Thymus (tissue), 11 donors: ENCODE results near the gene ASB18. TPM values are rescaled to one million over a fixed set of nuclear protein-coding genes. Genes with fewer than 3 reads are reported as not detected.

Source experiments
- DNase-seq, 9 donors: peaks; one replicate each; pipeline ENCODE4 v3.0.0-alpha.2; 2013; ENCODE audit warnings: low spot score in 9 of 9, low read depth in 6 of 9, missing footprints in 1 of 9
- H3K27ac ChIP-seq, 2 donors: one replicate each; pipeline ENCODE4 v1.5.1; 2013; ENCODE audit warnings: control low read depth in 1 of 2, low read depth in 1 of 2, low read length in 1 of 2, mild to moderate bottlenecking in 1 of 2, moderate library complexity in 1 of 2
- H3K27me3 ChIP-seq, 2 donors: one replicate each; pipeline ENCODE4 v1.5.1; 2013; ENCODE audit warnings: low read length in 1 of 2; ENCODE audit not compliant: control insufficient read depth in 2 of 2, insufficient read depth in 1 of 2
- H3K36me3 ChIP-seq, 2 donors: one replicate each; pipeline ENCODE4 v1.5.1; 2013; ENCODE audit warnings: low read length in 1 of 2, mild to moderate bottlenecking in 1 of 2, moderate library complexity in 1 of 2; ENCODE audit not compliant: control insufficient read depth in 2 of 2, insufficient read depth in 2 of 2
- H3K4me1 ChIP-seq, 2 donors: one replicate each; pipeline ENCODE4 v1.5.1; 2013; ENCODE audit warnings: low read length in 2 of 2; ENCODE audit not compliant: control insufficient read depth in 2 of 2, insufficient read depth in 2 of 2
- H3K4me3 ChIP-seq, 2 donors: one replicate each; pipeline ENCODE4 v1.5.1; 2013; ENCODE audit warnings: low read length in 2 of 2, control low read depth in 1 of 2, mild to moderate bottlenecking in 1 of 2
- H3K9me3 ChIP-seq, 2 donors: one replicate each; pipeline ENCODE4 v1.5.1; 2013; ENCODE audit warnings: low read length in 1 of 2, mild to moderate bottlenecking in 1 of 2; ENCODE audit not compliant: control insufficient read depth in 2 of 2, insufficient read depth in 1 of 2
- WGBS: extraction: QIAGEN DNeasy Blood & Tissue Kit; methylation state at CpG from one replicate; pipeline ENCODE4 v1.1.7; 2013; 5-methylcytosine and 5-hydroxymethylcytosine counted together
- polyA plus RNA-seq: library from polyadenylated mRNA; stranded (reverse); fragments of 200-250 nt; gene quantifications from one replicate; pipeline ENCODE4 v1.2.3, GENCODE V29; 2013
- total RNA-seq: library from RNA; stranded (reverse); fragments of 120-200 nt; gene quantifications from one replicate; pipeline ENCODE4 v1.2.4, GENCODE V29; 2013
- donor health status: healthy.

The ASB18 gene
- total and polyA plus RNA-seq, 2 donors, result under 0.01 TPM; not detected in 1

- DNase-seq, result no peak
- Histone ChIP-seq H3K9me3 (peaks cover 0 to 4% of the 10 kb centered on the region in 2 donors), H3K4me1 (peaks cover 0 to 5% of the 10 kb centered on the region in 2 donors), H3K27ac (no peak overlapping the region), H3K27me3 (peaks cover 87 to 94% of the 10 kb centered on the region in 2 donors), H3K4me3 (no peak overlapping the region), H3K36me3 (no peaks in the 10 kb centered on the region)
- 58% methylated on average over 21 of the region's 21 CpGs for WGBS
These were observed 87.3 kb downstream of the ASB18 start for GRCh38 chr2:236176951-236177350.

GRCh38 chr2:236176417-236176816 is 87.8 kb downstream of the ASB18 start:
- DNase-seq, result no peak
- Histone ChIP-seq H3K4me1 (peaks cover 0 to 5% of the 10 kb centered on the region in 2 donors), H3K27me3 (peaks cover 90 to 98% of the 10 kb centered on the region in 2 donors), H3K27ac (no peak overlapping the region), H3K36me3 (no peaks in the 10 kb centered on the region), H3K9me3 (peaks cover 0 to 4% of the 10 kb centered on the region in 2 donors), H3K4me3 (no peak overlapping the region)
- 6% methylated on average over 7 of the region's 7 CpGs for WGBS

GRCh38 chr2:236175548-236176150 is 88.6 kb downstream of the ASB18 start:
- Histone ChIP-seq H3K27me3 (peaks cover 92 to 100% of the 10 kb centered on the region in 2 donors), H3K9me3 (peaks cover 0 to 4% of the 10 kb centered on the region in 2 donors), H3K4me1 (peaks cover 0 to 5% of the 10 kb centered on the region in 2 donors), H3K36me3 (no peaks in the 10 kb centered on the region), H3K4me3 (no peak overlapping the region), H3K27ac (no peak overlapping the region)
- WGBS, result 19% methylated on average over 6 of the region's 6 CpGs
- no peak for DNase-seq

- Histone ChIP-seq H3K4me3 (no peak overlapping the region), H3K27ac (no peak overlapping the region), H3K4me1 (peaks cover 0 to 5% of the 10 kb centered on the region in 2 donors), H3K36me3 (no peaks in the 10 kb centered on the region), H3K9me3 (peaks cover 0 to 4% of the 10 kb centered on the region in 2 donors), H3K27me3 (peaks cover 93 to 100% of the 10 kb centered on the region in 2 donors)
- 6% methylated on average over 23 of the region's 23 CpGs for WGBS
- DNase-seq, result no peak
These were observed 90.2 kb downstream of the ASB18 start for GRCh38 chr2:236173729-236174607.

- Histone ChIP-seq H3K9me3 (peaks cover 0 to 3% of the 10 kb centered on the region in 2 donors), H3K27me3 (peaks cover 93 to 100% of the 10 kb centered on the region in 2 donors), H3K27ac (no peak overlapping the region), H3K36me3 (no peaks in the 10 kb centered on the region), H3K4me3 (no peak overlapping the region), H3K4me1 (peaks cover 0 to 4% of the 10 kb centered on the region in 2 donors)
- WGBS, result 6% methylated on average over 62 of the region's 62 CpGs
- DNase-seq, result no peak
These were observed 91.0 kb downstream of the ASB18 start for GRCh38 chr2:236173036-236173728.

- Histone ChIP-seq H3K4me1 (no peaks in the 10 kb centered on the region), H3K9me3 (no peaks in the 10 kb centered on the region), H3K4me3 (no peak overlapping the region), H3K27me3 (peaks cover 93 to 99% of the 10 kb centered on the region in 2 donors), H3K27ac (no peak overlapping the region), H3K36me3 (no peaks in the 10 kb centered on the region)
- DNase-seq, result no peak
- WGBS, result 6% methylated on average over 46 of the region's 46 CpGs
These were observed 91.8 kb downstream of the ASB18 start for GRCh38 chr2:236172255-236173035.

- Histone ChIP-seq H3K9me3 (no peaks in the 10 kb centered on the region), H3K4me1 (no peaks in the 10 kb centered on the region), H3K36me3 (no peaks in the 10 kb centered on the region), H3K27ac (no peak overlapping the region), H3K27me3 (peaks cover 94 to 99% of the 10 kb centered on the region in 2 donors), H3K4me3 (no peak overlapping the region)
- WGBS, result 12% methylated on average over 16 of the region's 16 CpGs
- no peak for DNase-seq
These were observed 92.4 kb downstream of the ASB18 start for GRCh38 chr2:236171680-236172254.

GRCh38 chr2:236171181-236171679 is 93.0 kb downstream of the ASB18 start:
- Histone ChIP-seq H3K36me3 (no peaks in the 10 kb centered on the region), H3K27ac (no peak overlapping the region), H3K27me3 (peaks cover 95 to 99% of the 10 kb centered on the region in 2 donors), H3K4me3 (no peak overlapping the region), H3K4me1 (no peaks in the 10 kb centered on the region), H3K9me3 (no peaks in the 10 kb centered on the region)
- no peak for DNase-seq
- 6% methylated on average over 27 of the region's 27 CpGs for WGBS
